ENCODE data around the gene PRRC2C. TPM values are rescaled to one million over a fixed set of nuclear protein-coding genes. Genes with fewer than 3 reads are reported as not detected.

The PRRC2C gene
- total RNA-seq, 1 experiment from 2014 or later: 222 TPM

- DNase-seq (ENCODE audit: low spot score): no peak
- CTCF ChIA-PET: interaction anchor here (0.6 kb wide), 1 partner anchor 74 kb away, joined by 16 read pairs; no protein-coding TSS in a partner anchor
- Histone ChIP-seq H3K36me3 (ENCODE audit: insufficient read depth, low read length, poor library complexity, severe bottlenecking) (no peaks in the 10 kb centered on the region), H3K4me1 (ENCODE audit: insufficient read depth, low read length, poor library complexity, severe bottlenecking) (no peaks in the 10 kb centered on the region), H3K9me3 (ENCODE audit: low read depth, low read length, poor library complexity, severe bottlenecking) (no peaks in the 10 kb centered on the region), H3K27ac (ENCODE audit: low read depth, low read length, poor library complexity, severe bottlenecking) (no peak overlapping the region), H3K27me3 (replicated peaks; ENCODE audit: insufficient read depth, low read depth, low read length, poor library complexity) (no peaks in the 10 kb centered on the region), H3K4me3 (ENCODE audit: low read depth, low read length, poor library complexity, severe bottlenecking) (no peak overlapping the region)
- intact Hi-C loops (cut with micrococcal nuclease; ENCODE audit: unreplicated experiment): no loop called here
- POLR2A ChIA-PET (ENCODE audit: low non-redundant PET): no interaction called here
- TF ChIP-seq, protein P1, sequence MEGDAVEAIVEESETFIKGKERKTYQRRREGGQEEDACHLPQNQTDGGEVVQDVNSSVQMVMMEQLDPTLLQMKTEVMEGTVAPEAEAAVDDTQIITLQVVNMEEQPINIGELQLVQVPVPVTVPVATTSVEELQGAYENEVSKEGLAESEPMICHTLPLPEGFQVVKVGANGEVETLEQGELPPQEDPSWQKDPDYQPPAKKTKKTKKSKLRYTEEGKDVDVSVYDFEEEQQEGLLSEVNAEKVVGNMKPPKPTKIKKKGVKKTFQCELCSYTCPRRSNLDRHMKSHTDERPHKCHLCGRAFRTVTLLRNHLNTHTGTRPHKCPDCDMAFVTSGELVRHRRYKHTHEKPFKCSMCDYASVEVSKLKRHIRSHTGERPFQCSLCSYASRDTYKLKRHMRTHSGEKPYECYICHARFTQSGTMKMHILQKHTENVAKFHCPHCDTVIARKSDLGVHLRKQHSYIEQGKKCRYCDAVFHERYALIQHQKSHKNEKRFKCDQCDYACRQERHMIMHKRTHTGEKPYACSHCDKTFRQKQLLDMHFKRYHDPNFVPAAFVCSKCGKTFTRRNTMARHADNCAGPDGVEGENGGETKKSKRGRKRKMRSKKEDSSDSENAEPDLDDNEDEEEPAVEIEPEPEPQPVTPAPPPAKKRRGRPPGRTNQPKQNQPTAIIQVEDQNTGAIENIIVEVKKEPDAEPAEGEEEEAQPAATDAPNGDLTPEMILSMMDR (conservative IDR thresholded peaks at IDR 0.05; ENCODE audit: low read depth, low read length): no peak
- BruUV-seq (replicated peaks): no TSS peak
Measured at GRCh38 chr1:171477804-171478203, 7.5 kb upstream of the PRRC2C start.

DNA sequence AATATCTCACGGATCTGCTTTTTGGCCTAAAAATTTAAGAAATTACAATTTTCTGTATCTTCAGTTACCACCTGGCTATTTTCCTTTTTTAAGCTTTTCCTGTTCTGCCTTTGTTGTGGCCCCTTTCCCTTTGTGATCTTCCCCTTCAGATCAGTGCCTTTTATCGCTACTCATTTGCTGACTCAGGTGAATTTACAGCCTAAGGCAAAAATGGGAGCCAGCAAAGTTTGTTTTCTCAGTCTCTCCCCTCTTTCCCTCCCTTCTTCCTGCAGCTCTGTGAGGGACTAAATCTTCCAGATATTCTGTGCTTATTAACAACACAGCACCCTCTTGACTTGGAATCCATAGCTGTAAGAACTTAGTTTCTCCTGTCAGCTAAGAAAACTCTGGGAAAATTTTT lies 5.3 kb upstream of the PRRC2C start:
- TF ChIP-seq, protein P1 (conservative IDR thresholded peaks at IDR 0.05; ENCODE audit: low read depth, low read length): no peak
- no peak for TF ChIP-seq EZH2 (IDR thresholded peaks at IDR 0.05; ENCODE audit: borderline replicate concordance, low read depth, low read length, poor library complexity, severe bottlenecking)
- no TSS peak for BruUV-seq (replicated peaks)
- CTCF ChIA-PET: no interaction called here

DNA sequence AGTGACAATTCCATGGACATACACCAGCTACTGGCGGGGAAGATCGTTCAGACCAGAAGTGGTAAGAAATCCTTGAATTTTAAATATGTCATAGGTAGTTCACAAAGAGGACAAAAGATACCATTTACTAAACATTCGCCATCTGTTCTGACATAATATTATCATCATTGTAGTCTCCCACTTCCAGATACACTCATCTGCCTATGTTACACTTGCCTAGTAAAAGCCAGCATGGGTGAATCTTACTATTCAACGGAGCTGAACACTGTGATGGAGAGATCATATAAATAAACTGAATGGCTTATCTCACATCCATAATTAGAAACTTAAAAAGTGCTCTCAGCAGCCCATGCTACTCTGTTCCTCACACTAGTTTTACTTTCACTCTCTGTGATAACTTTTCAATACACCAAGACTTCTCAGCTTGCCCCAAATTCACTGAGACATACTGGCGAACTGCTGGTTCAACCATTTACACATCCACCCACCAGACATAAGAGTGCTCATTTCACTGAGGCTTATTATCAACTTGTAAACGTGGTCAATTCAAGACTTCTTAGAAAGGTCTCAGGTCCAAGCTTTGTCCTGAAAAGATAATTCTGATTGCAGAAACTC lies 463 bp upstream of the PRRC2C start:
- TSS peak; percentile 97 for BruUV-seq (replicated peaks)
- POLR2A ChIA-PET (ENCODE audit: low non-redundant PET): interaction anchor here (0.6 to 0.7 kb wide), 2 partner anchors 22 to 518 kb away, joined by 3 to 5 read pairs; no protein-coding TSS in a partner anchor
- intact Hi-C loops (cut with micrococcal nuclease; ENCODE audit: unreplicated experiment): no loop called here
- Histone ChIP-seq H3K4me3 (ENCODE audit: low read depth, low read length, poor library complexity, severe bottlenecking) (peak overlapping the region; percentile 94), H3K9me3 (ENCODE audit: low read depth, low read length, poor library complexity, severe bottlenecking) (no peaks in the 10 kb centered on the region), H3K27ac (ENCODE audit: low read depth, low read length, poor library complexity, severe bottlenecking) (peak overlapping the region; percentile 98), H3K27me3 (replicated peaks; ENCODE audit: insufficient read depth, low read depth, low read length, poor library complexity) (no peaks in the 10 kb centered on the region), H3K4me1 (ENCODE audit: insufficient read depth, low read length, poor library complexity, severe bottlenecking) (peaks cover 10% of the 10 kb centered on the region), H3K36me3 (ENCODE audit: insufficient read depth, low read length, poor library complexity, severe bottlenecking) (peaks cover 8% of the 10 kb centered on the region)
- CTCF ChIA-PET: interaction anchor here (0.6 to 1.2 kb wide), 4 partner anchors 21 to 231 kb away, joined by 3 to 8 read pairs (median 4); no protein-coding TSS in a partner anchor
- DNase-seq (ENCODE audit: low spot score): no peak
- TF ChIP-seq EZH2 (IDR thresholded peaks at IDR 0.05; ENCODE audit: borderline replicate concordance, low read depth, low read length, poor library complexity, severe bottlenecking): no peak
- TF ChIP-seq, protein P1 (conservative IDR thresholded peaks at IDR 0.05; ENCODE audit: low read depth, low read length): no peak; the same call in 1 of the 2 replicates

More for the DNA sequence above, 5.3 kb upstream of the PRRC2C start:
- Histone ChIP-seq H3K36me3 (ENCODE audit: insufficient read depth, low read length, poor library complexity, severe bottlenecking) (no peaks in the 10 kb centered on the region), H3K9me3 (ENCODE audit: low read depth, low read length, poor library complexity, severe bottlenecking) (no peaks in the 10 kb centered on the region), H3K27ac (ENCODE audit: low read depth, low read length, poor library complexity, severe bottlenecking) (no peak overlapping the region), H3K27me3 (replicated peaks; ENCODE audit: insufficient read depth, low read depth, low read length, poor library complexity) (no peaks in the 10 kb centered on the region), H3K4me3 (ENCODE audit: low read depth, low read length, poor library complexity, severe bottlenecking) (no peak overlapping the region), H3K4me1 (ENCODE audit: insufficient read depth, low read length, poor library complexity, severe bottlenecking) (no peaks in the 10 kb centered on the region)
- intact Hi-C loops (cut with micrococcal nuclease; ENCODE audit: unreplicated experiment): no loop called here
- peak; percentile 19 for DNase-seq (ENCODE audit: low spot score)
- POLR2A ChIA-PET (ENCODE audit: low non-redundant PET): no interaction called here

Data from A673 (cell line).